Ramos (cell line): ENCODE data around the gene DMAC2.
"Not testable (repeated sequence)": the region's sequence is repeated elsewhere in the genome, so short reads cannot be mapped to it uniquely, and the experiment has no call there.

Experiments used
- in situ Hi-C: fragments of 300-500 bp; cut with MboI; formaldehyde crosslinking; loops from one replicate; pipeline ENCODE4 v1.14.3; 2022; ENCODE audit warnings: low sequenced_read_pairs; ENCODE audit not compliant: unreplicated experiment

The DMAC2 gene

DNA sequence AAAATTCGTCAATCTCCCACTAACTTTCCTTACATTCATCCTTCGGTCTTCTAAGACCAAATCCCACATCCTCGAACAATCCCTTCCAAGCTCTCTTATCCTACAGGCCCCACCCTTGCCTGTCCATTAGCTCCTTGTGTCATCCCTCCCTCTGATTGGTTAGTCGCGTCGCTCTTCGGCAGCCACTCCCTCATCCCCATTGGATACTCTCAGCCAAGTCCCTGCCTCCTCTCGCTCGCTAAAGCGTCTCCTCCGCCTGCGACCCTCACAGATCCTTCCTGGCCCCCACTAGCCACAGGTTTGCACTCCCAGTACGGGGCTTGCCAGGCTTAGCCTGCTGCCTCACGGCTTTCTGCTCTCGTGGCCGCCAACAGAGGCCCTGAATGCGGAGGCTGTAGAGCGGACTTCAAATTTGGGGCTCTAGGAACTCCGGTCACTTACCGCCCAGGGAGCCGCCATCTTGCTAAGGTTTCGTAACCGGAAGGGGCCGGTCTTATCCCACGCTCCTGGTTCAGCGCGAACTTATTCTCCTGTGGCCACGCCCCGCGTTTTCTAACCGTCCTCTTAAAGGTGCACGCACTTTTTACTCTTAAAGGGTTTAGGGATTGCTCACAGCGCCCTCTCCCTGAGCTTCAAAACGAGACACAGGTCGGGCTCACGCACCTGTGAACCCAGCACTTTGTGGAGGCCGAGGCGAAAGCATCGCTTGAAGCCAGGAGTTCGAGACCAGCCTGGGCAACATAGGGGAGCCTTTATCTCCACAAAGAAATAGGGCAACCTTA lies at the start of gene DMAC2:
TSS of gene DMAC2 (minus strand) at position 472 of the 782 bp plus-strand sequence. CDS start at position 459, 13 bp downstream.
- in situ Hi-C loops: no loop called here

DNA sequence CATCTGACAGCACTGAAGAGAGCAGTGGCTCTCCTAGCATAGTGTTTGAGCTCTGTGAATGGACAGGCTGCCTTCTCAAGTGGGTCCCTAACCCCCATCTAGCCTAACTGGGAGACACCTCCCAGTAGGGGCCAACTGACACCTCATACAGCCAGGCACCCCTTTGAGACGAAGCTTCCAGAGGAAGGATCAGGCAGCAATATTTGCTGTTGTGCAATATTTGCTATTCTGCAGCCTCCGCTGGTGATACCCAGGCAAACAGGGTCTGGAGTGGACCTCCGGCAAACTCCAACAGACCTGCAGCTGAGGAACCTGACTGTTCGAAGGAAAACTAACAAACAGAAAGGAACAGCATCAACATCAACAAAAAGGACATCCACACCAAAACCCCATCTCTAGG lies 47.2 kb upstream of the DMAC2 start:
- in situ Hi-C loops: not testable (repeated sequence)

DNA sequence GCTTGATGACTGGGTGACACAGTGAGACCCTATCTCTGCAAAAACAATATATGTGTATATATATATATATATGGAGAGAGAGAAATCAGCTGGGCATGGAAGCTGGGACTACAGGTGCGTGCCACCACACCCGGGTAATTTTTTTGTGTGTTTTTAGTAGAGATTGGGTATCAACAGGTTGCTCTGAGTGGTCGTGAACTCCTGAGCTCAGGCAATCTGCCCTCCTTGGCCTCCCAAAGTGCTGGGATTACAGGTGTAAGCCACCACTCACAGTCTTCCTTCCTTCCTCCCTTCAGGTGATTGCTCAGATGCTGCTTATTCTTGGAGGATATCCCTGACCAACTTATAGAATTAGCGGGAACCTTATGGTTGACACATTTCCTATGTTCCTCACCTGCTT lies 45.1 kb upstream of the DMAC2 start:
- in situ Hi-C loops: no loop called here

DNA sequence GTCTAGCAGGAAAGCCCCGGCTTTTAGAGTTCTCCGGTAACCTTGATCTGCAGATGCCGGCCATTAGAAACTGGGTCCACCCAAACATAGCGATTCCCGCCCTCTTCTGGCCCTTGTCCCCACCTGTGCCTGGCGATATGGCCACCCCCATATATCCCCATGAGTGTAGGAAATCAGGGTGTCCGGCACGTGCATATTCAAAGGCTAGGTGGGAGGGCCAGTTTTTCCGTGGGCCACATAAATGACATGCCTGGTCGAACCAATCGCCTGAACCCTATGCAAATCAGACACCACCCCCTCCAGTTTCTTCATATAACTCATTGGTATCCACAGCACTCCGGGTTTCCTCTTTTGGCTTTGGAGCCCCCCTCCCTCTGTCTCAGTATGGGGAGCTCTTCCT lies 40.6 kb upstream of the DMAC2 start:
- in situ Hi-C loops: no loop called here

DNA sequence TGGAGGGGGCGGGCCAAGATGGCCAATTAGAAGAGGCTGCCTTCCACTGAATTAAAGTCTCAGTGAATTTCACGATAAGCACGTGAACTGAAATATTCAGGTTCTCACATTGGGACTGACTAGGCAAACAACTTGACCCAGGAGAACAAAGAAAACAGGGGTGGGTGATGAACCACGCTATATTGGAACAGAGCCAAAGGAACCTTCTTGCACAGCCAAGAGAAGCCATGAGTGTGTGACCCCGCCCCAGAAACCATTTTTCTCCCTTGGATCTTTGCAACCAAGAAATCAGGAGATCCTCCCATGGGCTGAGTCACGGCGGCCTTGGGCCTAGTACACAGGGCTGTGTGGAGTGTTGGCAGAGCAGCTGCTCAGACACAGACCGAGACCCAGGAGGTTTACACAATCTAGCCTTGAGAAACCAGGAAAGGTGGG lies 40.1 kb upstream of the DMAC2 start:
- in situ Hi-C loops: no loop called here

DNA sequence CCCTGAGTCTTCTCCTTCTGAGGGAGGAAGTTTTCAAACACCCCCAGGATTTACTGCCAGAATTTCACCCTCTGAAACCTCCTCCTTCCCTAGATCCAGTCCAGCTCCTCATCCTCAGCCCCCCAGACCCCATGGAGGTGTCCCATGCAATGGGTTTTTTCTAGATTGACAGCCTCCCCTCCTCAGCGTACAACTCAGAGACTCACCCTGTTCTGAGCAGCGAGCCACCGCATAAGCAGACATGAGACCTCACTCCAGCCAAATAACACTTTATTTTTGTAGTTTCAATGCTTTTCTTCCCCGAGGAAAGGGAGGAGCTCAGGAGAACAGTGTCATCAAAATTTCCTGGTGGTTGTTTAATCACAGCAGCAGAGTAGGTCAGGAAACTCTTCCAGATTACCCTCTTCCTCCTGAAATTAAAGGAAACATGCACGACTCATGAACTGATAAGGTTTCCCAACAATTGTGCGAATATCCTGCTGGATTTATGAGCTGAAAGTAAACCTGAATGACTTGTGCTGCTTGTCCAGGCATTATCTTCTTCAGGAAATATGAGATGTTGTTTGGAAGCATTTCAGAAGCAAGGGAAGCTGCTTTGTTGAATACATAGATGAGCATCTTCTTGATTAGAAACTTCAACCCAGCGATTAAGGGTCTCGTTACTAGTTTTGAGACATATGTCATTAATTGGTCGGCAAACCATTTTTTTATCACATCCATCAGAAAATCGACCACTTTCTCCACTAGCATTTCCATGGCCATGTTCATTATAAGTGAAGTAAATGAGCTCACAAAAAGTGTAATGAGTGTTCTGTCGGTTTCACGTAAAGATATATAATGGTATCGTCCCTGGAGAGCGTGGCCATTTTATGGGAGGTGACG lies 39.4 kb upstream of the DMAC2 start:
- in situ Hi-C loops: no loop called here

DNA sequence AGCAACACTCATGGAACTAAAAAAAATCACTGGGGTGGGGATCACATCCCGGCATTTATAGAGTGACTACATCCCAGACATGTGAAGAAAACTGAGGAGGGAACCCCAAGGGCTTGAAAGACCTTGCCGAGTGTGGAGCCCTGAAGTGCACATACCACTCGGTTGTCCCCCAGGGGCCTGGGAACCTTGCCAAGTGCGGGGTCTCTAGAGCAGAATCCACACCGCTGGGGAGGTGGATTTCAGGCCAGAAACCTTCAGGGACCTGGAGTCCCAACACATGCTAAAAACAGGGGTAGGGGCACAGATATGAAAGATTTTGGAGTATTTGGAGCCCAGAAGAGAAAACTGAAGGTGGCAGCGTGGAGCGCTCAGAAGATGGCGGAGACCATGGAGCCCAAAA lies 38.5 kb upstream of the DMAC2 start:
- in situ Hi-C loops: no loop called here

DNA sequence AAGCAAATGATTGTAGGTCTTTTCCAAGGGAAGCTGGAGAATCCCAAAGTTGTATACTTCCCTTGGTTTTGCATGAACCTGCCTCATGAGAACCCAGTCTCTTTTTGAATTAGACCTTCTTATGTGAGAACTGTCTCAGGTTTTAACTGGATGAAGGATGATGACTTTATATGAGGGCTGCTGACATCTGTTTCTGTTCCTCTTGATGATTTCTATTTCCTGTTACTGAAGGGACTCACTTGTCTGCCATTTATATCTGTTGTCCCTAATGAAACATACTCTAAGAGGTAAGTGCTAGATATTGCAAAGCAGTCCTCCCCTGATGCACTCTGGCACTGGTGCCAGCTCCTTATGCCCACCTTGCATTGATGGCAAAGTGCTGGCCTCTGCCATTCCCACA lies 36.9 kb upstream of the DMAC2 start:
- in situ Hi-C loops: no loop called here

DNA sequence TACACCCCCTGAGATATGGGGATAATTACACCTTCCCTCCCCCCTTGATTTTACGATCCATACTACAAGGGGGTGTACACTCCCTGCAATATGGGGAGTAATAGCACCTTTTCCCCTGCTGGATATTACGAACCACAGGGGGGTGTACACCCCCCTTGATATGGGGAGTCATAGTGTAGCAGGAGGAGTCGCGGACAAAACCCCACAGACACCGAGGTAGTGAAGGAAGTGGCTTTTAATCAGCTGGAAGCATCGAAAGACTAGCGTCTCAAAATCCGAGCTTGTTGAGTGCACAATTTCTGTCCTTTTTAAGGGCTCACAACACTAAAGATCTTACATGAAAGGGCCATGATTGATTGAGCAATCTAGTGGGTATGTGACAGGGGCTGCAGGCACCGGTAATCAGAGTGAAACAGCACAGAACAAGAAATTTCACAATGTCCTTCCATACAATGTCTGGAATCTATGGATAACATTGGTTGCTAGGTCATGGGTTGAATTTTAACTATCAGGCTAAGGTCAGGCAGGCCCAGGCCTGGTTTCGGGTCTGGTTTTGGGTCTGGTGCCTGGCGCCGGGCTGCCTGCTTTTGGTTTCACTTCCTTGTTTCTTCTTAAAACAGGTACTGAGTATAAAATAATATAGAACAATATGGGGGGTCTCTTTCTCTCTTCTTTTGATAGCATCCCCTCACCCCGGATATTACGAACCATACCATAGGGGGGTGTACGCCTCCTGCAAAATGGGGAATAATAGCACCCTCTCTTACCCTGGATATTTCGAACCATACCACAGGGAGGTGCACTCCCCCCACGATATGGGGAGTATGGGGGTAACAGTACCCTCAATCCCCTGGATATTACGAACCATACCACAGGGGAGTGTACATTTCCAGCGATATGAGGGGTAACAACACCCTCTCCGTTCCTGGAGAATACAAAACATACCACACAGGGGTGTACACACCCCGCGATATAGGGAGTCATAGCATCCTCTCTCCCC lies 23.8 kb upstream of the DMAC2 start:
- in situ Hi-C loops: not testable (repeated sequence)

DNA sequence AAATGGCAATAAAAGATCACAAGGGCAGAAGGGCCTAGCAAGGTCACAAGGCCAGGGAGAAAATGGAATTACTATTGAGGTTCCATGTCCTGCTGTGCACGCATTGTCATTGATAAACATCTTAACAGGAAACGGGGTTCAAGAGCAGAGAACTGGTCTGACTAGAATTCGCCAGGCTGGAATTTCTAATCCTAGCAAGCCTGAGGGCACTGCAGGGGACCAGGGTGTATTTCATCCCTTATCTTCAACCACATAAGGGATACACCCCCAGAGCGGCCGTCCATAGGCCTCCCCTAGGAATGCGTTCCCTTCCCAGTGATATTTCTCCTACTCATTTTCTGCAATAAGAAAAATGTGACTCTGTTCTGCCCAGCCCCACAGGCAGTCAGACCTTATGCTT lies 22.8 kb upstream of the DMAC2 start:
- in situ Hi-C loops: no loop called here

DNA sequence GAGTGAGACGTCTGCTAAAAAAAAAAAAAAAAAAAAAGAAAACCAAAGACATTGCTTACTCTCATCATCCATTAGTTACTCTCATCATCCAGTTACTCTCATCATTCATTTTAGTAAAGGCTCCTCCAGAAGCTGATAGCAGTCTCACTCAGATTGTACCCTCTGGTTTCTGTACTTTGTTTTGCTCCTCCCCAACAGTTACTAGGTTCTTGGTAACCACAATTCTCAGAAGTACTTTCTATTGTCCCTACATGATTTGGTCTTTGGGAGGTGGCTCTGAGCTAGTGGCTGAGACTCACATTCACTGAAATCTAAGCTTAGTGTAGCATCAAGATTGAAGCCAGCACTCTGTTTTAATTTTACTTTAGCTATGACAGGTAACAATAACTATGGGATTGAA lies 17.5 kb upstream of the DMAC2 start:
- in situ Hi-C loops: no loop called here

DNA sequence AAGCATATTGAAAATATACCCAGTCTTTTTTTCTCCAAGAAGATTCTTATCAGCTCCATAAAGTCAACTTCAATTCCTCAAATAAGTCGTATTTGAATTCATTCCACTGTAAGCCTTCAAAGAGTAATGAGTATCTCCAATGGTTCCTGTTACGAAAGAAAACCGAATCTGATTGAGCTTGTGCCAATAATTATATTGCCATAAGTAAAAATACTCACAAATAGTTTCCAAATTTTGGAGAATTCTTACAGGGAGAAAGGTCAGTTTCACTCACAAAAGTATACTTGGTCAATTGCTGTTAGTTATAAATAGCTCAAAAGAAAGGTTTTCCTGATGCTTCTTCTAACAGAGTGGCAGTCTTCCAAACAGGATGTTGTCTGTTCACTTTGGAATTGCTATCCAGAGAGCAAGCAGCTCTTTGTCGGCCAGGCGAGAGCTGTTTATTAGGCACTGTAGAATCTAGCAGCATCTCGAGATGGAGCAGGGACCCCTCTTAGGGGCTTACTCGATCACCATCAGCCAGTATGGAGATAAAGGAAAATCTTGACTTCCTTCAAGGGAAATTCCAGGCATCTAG lies 16.7 kb upstream of the DMAC2 start:
- in situ Hi-C loops: no loop called here

DNA sequence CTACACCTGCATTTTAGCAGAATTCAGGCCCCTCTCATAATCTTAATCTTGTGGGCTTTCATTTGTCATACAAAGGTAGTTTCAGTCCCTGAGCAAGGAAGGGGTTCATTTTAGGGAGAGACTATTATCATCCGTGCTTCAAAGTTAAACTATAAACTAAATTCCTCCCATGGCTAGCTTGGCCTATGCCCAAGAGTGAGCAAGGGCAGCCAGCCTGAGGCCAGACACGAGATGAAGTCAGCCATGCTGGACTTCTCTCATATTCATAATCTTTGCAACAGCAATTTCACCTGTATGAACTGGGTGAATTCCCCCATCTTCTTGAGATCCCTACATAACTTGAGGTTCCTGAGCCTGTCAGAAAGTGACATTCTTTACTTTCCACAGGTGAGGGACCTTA lies 16.2 kb upstream of the DMAC2 start:
- in situ Hi-C loops: no loop called here

DNA sequence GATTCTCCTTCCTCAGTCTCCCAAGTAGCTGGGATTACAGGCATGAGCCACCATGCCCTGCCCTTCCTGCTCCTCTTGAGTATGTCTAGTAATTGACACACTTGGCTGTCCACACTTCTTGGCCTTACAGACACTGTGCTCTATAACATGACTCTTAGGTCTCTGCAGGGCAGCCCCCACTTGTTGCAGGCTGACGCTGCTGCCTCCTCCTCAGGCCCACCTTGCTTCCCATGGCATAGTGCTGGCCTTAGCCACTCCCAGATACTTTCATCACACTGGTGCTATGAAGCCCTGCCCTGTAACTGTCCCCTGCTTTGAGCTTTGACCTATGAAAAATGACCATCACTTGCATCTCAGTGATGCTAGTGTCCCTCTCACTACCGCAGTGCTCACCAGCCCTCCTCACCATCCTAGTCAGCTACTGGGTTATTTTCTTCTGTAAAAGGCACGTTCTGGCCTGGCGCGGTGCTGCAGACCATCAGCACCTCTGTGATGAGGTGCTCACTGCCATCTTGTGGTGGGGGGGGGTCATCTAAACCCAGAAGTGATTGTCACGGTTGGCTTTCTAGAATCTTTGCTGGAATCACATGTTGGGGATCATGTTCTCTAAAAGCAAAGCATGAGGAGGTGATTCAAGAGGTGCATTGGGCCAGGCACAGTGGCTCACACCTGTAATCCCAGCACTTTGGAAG lies 13.0 kb upstream of the DMAC2 start:
- in situ Hi-C loops: no loop called here

DNA sequence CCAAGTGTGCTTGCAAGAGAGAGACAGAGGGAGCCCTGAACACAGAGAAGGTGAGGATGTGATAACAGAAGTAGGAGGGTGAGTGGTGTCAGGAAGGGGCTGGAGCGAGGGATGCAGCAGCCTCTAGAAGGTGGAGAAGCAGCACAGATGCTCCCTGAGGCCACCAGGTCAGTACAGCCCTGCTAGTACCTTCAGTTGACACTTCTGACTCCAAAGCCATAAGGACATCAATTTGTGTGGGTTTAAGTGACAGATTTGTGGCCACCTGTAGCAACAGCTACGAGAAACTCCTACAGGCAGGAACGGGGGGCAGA lies 10.1 kb upstream of the DMAC2 start:
- in situ Hi-C loops: loop anchor here (5.0 kb wide), 1 partner anchor 122 kb away; no protein-coding TSS in a partner anchor

DNA sequence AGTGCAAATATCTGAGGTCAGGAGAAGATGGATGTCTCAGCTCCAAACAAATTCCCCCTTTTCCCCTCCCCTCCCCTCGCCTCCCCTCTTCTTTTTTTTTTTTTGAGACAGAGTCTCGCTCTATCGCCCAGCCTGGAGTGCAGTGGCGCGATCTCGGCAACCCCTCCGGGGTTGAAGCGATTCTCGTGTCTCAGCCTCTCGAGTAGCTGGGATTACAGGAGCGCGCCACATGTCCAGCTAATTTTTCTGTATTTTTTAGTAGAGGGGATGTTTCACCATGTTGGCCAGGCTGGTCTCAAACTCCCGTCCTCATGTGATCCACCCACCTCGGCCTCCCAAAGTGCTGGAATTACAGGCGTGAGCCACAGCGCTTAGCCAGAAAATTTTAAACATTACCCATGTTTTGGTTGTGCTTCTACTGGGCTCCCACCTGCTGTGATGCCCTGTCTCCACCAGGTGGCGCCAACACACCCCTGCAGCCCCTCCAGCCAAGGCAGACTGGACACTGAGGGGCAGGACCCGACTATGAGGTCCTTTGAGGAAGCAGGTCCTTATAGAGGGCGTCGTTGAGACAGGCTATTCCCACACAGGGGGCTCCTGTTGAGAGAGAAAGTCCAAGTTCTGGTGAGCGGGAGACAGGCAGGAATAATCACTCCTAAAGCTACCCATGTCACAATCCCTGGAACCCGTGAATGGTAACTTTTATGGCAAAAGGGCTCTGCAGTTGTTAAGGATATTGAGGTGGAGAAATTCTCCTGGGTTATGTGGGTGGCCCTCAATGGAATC lies 9.6 kb upstream of the DMAC2 start:
- in situ Hi-C loops: loop anchor here (5.0 kb wide), 1 partner anchor 123 kb away; no protein-coding TSS in a partner anchor

DNA sequence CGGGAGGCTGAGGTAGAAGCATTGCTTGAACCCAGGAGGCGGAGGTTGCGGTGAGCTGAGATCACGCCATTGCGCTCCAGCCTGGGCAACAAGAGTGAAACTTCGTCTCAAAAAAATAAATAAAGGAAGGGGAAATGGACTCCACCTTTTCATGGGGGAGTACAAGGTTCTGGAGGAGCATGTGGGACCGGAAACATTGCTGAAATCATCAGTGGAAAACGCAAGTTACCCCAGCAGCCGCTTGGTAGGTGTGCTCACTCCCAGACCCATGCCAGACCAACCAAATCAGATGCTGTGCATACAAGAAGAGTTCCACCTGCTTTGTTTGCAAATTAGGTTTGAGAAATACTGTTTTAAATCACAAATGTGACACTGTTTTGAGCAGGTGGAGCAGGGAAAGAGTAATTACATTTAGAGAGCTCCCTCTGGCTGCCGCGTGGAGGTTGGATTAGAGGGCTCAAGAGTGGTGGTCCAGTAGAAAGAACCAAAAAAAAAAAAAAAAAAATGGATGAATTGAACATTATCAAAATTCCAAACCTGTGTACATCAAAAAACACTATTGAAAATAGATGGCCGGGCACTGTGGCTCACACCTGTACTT lies 8.1 kb upstream of the DMAC2 start:
- in situ Hi-C loops: loop anchor here (5.0 kb wide), 1 partner anchor 124 kb away; no protein-coding TSS in a partner anchor

DNA sequence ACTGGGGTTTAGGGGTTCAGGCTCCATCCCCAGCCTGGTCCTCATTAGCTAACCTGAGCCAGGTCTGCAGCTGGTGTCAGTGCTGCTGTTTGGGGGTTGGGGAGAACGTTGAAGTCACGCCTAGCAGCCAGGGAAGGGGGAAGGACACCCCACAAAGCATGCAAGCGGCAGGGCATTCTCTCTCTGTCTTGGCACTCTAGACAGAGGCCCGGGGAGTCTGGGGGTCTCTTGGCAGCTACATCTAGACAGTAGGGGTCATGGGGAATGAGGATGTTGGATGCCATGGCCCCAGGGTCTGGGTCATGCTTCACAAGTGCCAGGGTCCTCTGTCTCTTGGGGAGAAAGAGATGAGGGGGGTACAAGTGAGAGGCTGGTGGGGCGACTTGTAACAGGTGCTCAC lies 5.9 kb upstream of the DMAC2 start:
- in situ Hi-C loops: loop anchor here (5.0 kb wide), 1 partner anchor 127 kb away; no protein-coding TSS in a partner anchor
